ENCODE measurements around the gene DCANP1. TPM values are rescaled to one million over a fixed set of nuclear protein-coding genes. Genes with fewer than 3 reads are reported as not detected.
A peak's percentile ranks its signal among the peaks of the same experiment; 100 is the strongest.
"Not testable (repeated sequence)": the region's sequence is repeated elsewhere in the genome, so short reads cannot be mapped to it uniquely, and the experiment has no call there.

The DCANP1 gene
- total RNA-seq = under 0.01 TPM

DNA sequence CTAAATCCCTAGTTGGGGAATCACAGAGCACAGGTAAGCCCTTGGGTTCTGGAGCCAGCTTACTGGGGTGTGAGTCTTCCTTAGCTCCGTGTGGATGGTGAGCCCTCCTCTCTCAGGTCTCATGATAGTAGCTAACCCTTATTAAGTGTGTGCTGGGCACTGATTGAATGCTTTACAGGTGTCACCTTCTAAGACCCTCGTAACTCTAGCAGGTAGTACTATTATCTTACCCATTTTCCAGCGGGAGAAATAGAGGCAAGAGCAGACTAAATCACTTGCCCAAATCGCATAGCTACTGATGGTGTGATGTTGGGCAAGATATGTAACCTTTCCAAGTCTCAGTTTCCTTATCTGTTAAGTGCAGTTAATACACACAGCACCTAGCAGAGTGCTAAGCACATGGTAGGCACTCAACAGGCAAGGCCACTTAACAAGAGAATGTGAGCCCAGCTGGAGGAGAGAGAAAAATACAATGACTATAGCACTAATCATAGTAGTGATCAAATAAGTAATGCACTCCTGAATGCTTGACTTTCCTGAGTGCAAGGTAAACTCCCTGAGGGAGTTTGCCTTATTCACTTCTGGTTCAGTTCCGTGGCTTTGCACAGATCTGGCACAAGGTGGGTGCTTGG lies at the start of gene DCANP1:
Gene DCANP1 (minus strand): TSS at position 51 of the 632 bp plus-strand sequence. CDS start 240 bp downstream, outside the sequence.
- DNase-seq (ENCODE audit: low read depth in 2 of 3, low spot score in 2 of 3) = no peak

- not testable (repeated sequence) for DNase-seq (ENCODE audit: low read depth in 2 of 3, low spot score in 2 of 3)
Observed at GRCh38 chr5:135495531-135495930, 48.4 kb upstream of the DCANP1 start.

- DNase-seq (ENCODE audit: low read depth in 2 of 3, low spot score in 2 of 3) = no peak
Observed at GRCh38 chr5:135494196-135494595, 47.0 kb upstream of the DCANP1 start.

GRCh38 chr5:135493406-135494180 lies 46.4 kb upstream of the DCANP1 start:
- peak in 1 of 3 donors; percentile 54 for DNase-seq (ENCODE audit: low read depth in 2 of 3, low spot score in 2 of 3)

- DNase-seq (ENCODE audit: low read depth in 2 of 3, low spot score in 2 of 3) = no peak
Observed at GRCh38 chr5:135492319-135492626, 45.1 kb upstream of the DCANP1 start.

- peak in 1 of 3 donors; percentile 18 for DNase-seq (ENCODE audit: low read depth in 2 of 3, low spot score in 2 of 3)
Observed at GRCh38 chr5:135491552-135492318, 44.6 kb upstream of the DCANP1 start.

- DNase-seq (ENCODE audit: low read depth in 2 of 3, low spot score in 2 of 3) = no peak
Observed at GRCh38 chr5:135491038-135491551, 43.9 kb upstream of the DCANP1 start.

DNA sequence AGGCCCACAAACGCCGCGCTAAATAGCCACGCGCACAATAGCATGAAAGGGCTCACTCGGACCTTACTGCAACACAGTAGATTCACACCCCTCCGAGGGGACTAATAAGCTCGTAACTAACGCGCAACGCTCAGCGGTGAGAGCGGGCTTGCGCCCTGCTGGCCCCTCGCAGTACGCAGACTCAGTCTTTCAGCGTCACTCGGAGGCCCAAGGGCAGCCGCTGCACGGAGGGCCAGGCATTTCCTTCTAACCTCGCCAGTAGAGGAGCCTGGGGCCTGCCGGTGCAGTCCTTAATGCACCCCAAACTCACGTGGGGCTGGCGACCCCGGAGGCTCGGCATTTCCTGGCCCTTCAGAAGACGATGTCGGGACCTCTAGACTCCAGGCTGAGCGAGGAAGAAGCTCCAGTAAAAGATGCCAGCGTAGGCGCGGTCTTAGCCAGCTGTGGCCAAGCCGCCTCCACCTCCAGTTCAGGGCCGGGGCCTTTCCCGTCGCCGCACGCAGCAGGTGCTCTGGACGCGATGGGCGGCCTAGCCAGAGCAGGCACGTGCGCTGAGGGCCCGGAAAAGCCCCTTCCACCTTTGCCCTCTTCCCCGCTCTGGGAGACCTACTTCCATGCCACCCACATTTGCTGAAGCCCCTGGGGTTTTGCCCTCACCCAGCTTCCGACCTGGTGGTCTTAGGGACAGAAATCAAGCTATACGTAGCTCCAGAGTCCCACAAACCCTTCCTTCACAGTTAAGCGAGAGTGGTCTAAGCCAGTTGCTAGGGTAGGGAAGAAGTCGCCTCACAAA lies 43.3 kb upstream of the DCANP1 start:
- DNase-seq (ENCODE audit: low read depth in 2 of 3, low spot score in 2 of 3) = peak in 1 of 3 donors; percentile 31

GRCh38 chr5:135489466-135490244 lies 42.5 kb upstream of the DCANP1 start:
- peak in 1 of 3 donors; percentile 24 for DNase-seq (ENCODE audit: low read depth in 2 of 3, low spot score in 2 of 3)

- peak in 1 of 3 donors; percentile 24 for DNase-seq (ENCODE audit: low read depth in 2 of 3, low spot score in 2 of 3)
Observed at GRCh38 chr5:135488727-135489465, 41.7 kb upstream of the DCANP1 start.

- peak in 1 of 3 donors; percentile 20 for DNase-seq (ENCODE audit: low read depth in 2 of 3, low spot score in 2 of 3)
Observed at GRCh38 chr5:135487839-135488514, 40.8 kb upstream of the DCANP1 start.

DNA sequence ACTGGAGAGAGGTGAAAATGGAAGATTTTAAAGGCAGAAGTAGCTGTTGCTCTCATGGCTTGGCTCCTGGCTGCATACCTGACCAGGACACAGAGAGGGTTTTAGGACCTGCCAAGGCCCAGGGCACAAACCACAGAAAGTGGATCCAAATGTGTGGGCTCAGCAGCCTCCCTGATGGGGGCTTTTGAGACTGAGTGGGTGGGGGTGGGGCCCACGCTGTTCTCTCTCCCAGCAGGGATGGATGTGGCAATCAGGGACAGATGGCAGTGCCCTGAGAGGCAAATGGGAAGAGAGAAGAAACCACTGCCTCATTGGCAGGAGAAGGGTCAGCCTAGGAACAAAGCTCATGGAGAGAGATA lies 39.9 kb upstream of the DCANP1 start:
- no peak for DNase-seq (ENCODE audit: low read depth in 2 of 3, low spot score in 2 of 3)

- DNase-seq (ENCODE audit: low read depth in 2 of 3, low spot score in 2 of 3) = no peak
Observed at GRCh38 chr5:135486131-135487036, 39.2 kb upstream of the DCANP1 start.

DNA sequence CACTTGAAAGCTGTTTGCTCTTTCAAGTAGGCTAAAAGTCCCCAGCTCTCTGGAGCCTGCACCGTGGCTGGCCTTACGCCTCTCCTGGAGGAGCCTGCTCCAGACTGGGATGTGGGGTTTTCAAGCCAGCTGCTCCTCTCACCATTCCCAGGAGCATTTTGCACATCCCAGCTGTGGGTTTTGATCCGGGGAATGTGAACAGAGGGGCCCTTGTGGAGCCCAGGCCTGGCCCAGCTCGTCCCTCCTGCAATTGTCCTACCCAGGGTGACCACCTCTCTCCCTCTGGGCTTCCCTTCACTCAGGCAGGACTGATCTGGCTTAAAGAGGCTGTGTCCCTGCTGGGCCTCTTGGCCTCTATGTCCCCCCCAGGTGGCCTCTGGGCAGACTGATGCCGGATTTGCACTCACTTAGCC lies 37.5 kb upstream of the DCANP1 start:
- DNase-seq (ENCODE audit: low read depth in 2 of 3, low spot score in 2 of 3) = no peak

DNA sequence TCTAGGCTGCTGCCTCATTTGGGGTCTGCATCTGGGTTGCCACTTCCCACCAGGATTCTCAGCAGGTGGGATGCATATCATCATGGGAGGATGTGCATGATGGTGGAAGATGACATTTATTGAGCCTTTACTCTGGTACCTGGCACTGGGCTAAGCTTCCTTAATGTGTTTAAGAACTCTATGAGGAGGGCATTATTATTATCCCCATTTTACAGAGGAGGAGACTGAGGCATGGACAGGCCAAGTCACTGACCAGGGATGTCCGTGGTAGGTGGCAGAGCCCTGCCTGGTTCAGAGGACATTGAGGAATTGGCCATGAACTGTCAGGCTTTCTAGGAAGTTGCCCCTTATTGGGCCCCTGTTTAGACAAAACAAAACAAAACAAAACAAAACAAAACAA lies 36.1 kb upstream of the DCANP1 start:
- DNase-seq (ENCODE audit: low read depth in 2 of 3, low spot score in 2 of 3) = no peak

GRCh38 chr5:135482381-135482933 lies 35.3 kb upstream of the DCANP1 start:
- peak in 1 of 3 donors; percentile 10 for DNase-seq (ENCODE audit: low read depth in 2 of 3, low spot score in 2 of 3)

DNA sequence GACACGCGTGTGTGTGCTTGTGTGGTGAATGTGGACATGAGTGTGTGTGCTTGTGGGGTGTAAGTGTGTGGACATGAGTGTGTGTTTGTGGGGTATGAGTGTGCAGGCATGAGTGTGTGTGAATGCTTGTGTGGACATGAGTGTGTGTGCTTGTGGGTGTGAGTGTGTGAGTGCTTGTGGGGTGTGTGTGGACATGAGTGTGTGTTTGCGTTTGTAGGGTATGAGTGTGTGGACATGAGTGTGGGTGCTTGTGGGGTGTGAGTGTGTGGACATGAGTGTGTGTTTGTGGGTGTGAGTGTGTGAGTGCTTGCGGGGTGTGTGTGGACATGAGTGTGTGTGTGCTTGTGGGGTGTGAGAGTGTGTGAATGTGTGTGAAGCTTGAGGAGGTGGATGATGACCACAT lies 34.8 kb upstream of the DCANP1 start:
- no peak for DNase-seq (ENCODE audit: low read depth in 2 of 3, low spot score in 2 of 3)
